NCI-H2029 treated with DMSO at 0.1 percent for 48 hours (cell line): ENCODE data around the gene PLEKHA8.
"Not testable (repeated sequence)": the region's sequence is repeated elsewhere in the genome, so short reads cannot be mapped to it uniquely, and the experiment has no call there.

Experiments used
- DNase-seq: peaks from one replicate; lab custom pipeline; 2025; lab: John Stamatoyannopoulos, UW

The PLEKHA8 gene

DNA sequence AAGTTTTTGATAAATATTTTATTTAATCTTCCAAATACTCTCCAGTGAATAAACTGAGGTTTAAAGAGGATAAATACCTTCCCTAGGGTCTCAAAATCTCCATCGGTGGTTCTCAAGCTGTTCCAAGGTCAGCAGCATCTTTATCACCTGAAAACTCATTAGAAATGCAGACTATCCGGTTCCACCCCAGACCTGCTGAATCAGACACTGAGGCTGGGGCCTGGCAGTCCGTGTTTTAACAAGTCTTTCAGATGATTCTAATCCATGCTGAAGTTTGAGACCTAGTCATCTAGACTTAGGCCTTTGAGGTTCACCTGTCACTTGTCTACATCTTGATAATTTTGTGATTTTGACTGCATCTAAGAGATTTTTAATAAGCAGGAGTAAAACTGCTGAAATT, 37.5 kb downstream of the PLEKHA8 start:
- no peak for DNase-seq

DNA sequence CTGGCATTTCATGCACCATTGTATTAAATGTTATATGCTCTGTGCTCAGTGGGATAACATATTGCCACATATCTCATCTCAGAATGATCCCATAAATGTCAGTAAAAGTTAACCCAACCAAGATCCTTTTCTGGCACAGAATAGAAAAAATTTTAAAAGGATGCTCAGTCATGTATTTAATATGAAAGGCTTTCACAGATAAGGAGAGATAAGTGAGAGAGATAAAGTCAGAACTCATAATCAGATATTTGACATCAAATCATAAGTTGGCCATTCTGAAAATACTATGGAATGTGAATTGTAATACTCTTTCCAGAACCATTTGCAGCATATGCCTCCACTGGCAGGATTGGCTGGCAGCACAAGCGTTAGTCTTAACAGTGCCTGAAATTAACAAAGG, 38.5 kb downstream of the PLEKHA8 start:
- no peak for DNase-seq

DNA sequence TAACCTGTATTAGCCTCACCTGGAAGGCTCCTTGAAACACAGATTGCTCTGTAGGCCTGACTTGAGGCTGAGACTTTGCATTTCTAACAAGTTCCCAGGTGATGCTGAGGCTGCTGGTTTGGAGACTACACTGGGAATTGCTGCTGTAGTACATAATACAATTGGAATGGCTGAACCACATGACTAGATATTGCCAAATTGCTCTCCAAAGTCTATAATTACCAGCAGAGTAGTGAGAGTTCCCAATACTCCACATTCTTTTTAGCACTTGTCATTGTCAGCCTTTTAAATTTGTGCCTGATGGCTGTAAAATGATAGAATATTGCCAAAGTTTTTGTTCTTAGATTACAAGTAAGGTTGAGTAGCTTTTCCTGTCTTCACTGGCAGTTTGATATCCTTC, 39.9 kb downstream of the PLEKHA8 start:
- DNase-seq: no peak

DNA sequence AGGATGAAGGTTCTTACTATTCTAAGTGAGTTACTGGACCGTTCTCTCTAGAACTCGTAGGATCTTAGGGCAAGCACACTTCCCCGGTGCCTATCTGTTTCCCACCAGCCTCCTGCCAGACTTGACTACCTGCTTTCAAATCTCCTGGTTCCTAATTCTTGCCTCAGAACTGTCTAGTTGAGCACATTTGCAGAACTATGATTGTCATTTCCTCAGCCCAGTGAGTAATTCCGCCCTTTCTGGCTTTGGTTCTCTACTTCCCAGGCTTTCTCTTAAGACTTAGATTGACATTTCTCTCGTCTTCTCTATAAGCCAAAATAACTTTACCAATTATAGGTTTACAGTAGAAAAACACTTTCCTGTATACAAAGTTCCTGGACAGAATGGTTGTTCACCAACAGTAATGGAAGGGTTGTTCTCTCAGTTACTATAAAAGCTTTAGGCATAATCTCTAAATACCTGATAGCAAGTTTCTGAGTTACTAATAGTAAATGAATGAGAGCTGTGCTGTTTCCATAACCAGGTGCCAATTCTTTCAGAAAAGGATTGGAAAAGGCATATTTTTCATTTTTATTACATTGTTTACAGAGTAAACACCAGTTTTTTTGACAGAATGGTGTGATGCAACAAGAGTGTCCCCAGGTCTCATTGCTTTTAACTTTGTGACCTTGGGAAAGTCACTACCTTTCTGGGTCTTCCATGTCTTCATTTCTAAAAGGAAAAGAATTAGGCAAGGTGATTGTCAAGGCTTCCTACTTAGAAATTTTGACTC, 41.1 kb downstream of the PLEKHA8 start:
- DNase-seq: no peak

DNA sequence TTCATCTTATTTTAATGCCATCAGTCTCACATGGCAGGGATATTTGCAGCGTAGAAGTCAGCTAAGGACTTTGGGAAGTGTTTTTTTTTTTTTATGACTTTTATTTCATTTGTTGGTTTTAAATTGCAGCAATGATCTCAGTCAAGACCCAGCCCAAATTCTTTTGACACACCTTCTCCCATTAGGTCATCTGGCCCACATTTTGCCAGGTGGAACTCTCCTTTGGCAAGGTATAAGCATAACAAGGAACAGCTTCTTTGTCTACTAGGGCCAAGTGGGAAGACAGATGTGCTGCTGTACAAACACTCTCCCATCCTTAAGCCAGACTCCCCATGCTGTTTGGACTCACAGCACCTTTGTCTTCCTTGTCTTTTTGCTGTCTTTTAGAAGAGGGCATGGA, 41.8 kb downstream of the PLEKHA8 start:
- peak; percentile 21 for DNase-seq

DNA sequence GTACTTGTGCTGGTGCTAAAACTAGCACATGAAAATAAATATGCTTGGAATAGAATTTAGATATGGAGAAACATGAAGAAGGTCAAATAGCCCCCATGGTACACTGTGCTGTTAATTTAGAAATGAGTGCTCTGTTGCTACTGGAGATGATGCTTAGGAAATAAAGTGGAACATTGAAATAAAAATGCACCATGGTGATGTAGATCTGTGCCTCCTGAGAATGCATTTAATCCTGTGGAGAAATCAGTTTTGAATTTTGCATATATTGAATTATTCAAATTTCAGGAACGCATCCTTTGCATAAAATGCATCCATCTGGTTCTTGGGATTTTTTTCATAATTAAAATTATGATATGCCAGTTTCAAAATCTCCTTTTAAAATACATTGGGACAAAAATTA, 44.5 kb downstream of the PLEKHA8 start:
- DNase-seq: no peak

DNA sequence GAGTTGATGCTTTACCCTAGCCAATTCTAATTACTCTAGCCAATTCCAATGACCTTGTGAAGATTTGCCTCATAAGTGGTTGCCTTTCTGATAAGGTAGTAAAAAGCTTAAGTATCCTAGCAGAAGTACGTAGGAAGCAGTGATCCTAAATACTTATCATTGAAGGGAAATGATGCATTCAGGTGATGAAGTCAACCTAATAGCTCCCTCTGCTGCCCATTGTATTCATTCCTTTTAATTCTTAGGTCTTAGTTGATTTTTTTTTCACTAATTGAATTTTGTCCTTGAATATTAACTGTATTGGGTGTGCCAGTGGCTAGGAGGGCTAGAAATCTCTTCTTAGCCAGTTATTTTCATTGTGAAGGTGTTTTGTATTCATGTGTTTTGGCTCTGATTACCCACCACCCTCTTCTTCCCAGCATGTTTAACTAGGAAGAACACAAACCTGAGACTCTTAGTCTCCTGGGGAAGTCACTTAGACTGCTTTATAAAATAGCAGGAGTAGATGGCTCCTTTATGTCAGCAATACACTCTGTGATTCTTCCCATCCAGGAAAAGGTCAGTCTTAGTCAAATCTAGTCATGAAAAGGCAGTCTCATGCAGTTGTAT, 46.3 kb downstream of the PLEKHA8 start:
- peak; percentile 10 for DNase-seq

DNA sequence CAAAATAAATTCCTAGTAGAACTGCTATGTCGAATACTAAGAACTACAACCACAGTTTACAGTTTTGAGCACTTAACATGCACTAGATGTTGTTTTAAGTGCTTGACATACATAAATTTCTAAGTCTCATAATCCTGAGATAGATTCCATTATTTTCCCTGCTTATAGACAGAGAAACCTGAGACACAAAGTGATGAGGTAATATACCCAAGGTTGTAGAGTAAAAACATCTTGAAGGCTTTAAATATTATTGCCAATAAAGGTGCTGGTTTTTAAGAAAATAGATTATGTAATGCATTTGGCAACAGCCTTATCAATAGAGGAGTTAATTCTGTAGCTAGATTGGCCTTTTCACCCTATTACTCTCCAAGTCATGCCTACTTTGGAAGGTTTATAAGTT, 48.2 kb downstream of the PLEKHA8 start:
- DNase-seq: no peak

DNA sequence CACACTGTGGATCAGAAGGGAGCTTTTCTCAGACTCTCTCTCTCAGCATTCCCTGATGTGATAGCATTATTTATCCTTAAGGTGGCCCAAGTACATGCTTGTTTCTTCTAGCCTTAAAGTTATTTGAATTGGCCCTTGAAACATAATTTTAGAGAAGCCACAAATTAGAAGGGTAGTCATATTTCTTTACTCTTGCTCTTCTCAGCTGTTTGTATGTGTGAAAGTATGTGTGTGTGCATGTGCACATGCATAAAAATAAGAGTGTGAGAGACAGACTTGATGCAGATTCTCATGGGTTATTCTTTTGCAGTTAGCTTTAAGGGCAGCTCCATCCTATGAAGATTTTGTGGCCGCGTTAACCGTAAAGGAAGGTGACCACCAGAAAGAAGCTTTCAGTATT, 50.1 kb downstream of the PLEKHA8 start:
- no peak for DNase-seq

DNA sequence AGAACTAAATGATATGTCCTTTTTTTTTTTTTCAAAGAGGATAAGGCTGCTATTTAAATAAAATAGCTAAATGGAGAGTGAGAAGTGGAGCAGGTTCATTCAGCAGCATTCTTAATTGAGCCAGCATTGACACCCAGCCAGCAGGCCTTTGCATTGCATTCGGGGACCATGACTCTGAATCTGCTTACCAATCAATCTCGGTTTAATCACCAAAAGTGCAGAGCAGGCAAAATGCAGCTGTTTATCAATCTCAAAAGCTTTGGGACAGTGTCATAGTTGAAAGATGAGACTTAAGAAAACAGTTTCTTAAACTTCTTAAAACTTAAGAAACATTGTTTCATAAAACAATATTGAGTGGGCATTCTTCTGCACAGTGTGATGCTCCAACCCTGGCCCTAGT, 51.7 kb downstream of the PLEKHA8 start:
- no peak for DNase-seq

DNA sequence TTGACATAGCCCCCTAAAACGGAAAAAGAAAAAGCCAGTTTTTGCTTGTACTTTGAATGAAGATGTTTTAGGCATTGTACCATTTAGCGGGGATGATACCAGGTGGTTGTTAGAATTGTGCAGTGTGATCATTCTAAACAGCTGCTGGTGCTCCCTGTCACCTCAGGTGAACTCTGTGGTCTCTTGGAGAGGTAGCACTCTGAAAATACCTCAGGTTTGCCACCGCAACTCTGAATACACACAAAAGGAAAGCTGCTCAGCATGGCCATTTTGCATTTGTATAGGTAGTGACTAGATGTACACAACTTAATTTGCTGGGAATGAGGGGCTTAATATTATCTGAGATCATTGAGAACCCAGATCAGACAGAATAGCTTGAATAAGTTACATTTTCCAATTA, 52.6 kb downstream of the PLEKHA8 start:
- DNase-seq: no peak

DNA sequence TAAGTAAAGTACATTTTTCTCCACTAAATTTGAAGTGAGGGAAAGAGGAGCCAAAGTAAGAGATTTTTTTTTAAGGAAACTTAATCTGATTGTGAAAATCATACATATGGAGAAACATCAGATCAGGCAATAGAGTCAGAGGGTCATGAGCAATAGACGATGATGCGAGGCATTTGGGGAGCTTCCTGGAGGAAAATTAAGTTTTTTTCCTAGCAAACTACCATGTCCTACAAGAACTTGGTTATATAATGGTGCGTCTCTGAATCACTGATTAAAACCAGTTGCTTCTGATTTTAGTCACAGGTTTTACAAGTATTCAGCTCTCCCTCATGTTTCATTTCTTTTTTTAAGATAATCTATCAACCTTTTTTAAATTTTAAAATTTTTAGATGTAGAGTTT, 54.5 kb downstream of the PLEKHA8 start:
- DNase-seq: no peak

DNA sequence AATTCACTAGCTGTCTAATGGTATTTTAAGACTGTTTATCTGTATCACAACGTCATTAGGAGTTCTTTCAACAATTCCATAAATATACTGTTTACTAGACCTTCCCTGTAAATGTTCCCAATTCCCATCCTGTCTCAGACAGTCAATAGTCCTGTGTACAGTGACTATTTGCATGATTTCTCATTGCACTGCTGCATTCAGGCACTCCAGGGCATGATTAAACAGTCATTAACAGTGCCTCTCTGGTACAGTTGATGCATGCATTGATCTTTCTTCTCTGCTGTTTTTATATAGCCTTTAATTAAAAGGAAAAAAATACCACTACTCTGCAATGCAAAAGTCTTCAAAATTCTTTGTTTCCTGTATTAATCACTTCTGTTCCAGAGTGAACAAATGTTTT, 55.1 kb downstream of the PLEKHA8 start:
- no peak for DNase-seq

DNA sequence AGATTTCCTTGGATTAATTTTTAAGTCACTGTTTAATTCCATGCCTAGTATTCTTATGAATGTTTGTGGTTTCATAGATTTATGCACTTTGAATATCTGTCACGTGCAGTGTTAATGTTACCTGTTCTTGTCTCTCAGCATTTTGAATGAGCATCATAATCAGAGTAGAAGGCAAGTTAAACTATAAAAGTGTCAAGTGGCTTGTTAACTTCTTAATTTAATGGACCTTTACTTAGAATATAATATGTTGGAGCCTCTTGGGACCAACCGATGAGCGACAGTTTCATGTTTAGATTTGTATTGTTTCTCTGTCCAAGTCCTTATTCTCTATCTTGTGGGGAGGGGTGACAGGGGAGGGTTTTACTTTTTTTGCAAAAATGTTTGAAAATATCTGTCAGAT, 56.0 kb downstream of the PLEKHA8 start:
- no peak for DNase-seq

DNA sequence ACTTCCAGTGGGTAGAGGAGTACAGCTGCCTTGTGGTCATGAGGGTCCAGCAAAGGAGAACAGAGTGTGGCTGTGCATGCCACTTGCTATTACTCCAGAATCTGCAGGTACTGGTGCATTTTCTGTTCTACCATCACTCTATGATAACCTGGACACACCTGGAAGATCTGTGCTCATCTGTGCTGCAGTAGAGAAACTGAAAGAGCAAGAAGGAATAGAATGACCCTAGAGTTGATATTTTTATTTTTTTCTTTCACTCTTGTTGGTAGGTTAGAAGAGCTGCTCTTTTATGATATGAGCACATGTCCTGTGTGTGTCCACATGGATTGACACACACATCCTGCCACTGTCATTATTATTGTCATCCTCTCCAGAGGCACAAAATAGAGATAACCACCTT, 58.3 kb downstream of the PLEKHA8 start:
- DNase-seq: no peak

DNA sequence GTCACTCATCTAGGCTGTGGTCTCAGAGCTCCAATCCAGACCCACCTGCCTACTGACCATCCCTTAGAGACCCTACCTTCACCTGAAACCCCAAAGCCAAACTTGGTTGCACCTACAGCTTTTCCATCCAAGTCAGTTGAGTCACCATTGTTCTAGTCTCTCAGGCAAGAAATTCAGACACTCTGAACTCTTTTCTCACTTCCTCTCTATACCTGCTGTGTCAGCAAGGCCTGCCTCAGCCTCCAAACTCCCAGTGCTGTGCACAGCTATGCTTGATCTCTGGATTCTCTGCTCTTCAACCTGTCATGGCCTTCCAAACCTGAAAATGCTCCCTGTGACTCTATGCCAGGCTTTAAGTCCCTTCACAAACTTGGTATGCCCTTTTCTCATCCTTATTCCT, 59.2 kb downstream of the PLEKHA8 start:
- DNase-seq: no peak

DNA sequence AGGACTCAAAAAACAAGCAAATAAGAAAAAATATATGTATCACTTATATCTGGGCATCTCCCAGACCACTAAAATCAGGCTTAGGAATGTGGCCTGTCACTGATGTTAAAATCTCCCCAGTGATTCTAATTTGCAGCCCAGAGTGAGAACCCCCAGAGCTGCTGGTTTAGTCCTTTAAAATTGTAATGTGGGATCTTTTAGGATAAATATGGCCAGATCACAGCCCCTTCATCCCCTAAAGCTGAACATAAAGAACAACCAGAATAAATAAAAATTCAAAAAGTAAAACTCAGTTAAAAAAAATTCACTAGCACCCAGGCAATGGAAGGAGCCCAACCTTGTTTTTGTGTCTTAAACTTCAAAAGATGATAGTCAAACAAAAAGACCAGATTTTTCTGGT, 60.1 kb downstream of the PLEKHA8 start:
- no peak for DNase-seq

DNA sequence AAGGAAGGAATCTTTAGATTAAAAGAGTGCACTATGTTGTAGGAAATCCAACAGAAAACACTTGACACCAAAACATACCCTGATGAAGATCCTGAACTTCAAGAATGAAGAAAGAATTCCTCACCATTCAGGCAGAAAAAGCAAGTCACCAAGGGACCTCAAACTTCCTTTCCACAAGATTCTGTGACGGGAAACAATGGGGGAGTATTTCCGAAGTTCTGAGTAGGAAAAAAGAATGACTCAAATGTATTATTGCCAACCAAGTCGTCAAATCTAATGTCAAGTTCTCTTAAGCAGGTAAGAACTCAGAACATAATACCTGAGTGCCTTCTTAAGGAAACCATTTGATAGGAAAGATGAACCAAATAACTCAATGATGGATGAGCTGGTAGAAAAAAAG, 61.9 kb downstream of the PLEKHA8 start:
- no peak for DNase-seq

DNA sequence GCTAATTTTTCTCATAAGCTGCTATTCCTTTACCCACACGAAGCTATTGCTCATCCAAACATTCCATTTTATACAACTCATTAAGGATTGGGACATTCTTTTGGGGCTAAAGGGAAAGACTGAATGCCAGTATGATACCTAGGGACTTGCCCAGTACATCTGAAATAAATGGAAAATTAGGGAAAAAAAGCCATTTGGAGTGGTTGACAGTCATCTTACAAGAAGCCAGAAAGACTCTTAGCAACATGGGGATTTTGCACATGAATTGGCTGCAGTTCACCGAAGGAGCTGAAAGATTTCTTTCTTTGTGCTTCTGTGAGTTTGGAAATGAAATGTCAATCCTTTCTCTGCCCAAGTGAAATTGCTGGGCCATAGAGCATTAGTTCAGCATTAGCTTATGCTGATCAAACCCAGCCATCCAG, 63.3 kb downstream of the PLEKHA8 start:
- DNase-seq: no peak

DNA sequence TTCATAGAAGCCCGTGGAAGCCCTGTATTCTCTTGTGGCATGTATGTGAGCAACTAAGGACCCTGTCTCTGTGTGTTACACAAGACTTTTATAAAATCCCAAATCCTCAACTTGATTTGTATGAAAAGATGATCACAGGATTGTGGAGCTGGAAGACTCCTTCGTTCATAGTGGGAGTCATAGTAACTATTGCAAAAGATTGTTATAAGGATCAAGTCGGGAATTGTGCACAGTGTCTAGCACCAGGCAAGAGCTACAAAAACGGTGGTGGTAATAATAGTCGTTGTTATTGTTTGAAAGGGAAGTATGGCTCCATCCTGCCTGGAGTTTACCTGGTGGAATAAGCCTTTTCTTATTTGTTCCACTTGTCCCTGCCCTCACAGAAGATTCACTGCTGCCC, 63.8 kb downstream of the PLEKHA8 start:
- no peak for DNase-seq

DNA sequence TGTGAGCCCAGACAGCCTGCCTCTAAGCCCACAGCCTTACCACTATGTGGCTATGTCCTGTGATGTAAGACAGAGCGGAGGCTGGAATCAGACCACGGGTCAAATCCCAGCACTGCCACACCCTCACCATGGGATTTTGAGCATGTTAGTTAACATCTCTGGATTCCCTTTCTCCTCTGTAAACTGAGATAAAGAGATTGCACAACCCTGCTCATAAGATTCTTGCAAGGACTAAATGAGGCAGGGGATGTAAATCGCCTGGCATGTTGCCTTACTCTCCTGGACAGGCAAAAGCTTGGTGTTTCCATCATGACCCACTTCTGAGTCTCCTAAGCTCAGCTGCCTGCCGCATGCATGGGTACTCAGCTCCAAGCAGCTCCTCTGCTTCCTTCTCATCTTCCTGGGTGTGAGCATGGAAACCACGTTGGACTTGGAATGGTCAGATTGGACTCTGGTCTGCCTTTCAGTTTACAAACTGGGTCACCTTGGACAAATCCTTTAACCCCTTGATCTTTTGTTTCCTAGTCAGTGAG, 65.3 kb downstream of the PLEKHA8 start:
- no peak for DNase-seq

DNA sequence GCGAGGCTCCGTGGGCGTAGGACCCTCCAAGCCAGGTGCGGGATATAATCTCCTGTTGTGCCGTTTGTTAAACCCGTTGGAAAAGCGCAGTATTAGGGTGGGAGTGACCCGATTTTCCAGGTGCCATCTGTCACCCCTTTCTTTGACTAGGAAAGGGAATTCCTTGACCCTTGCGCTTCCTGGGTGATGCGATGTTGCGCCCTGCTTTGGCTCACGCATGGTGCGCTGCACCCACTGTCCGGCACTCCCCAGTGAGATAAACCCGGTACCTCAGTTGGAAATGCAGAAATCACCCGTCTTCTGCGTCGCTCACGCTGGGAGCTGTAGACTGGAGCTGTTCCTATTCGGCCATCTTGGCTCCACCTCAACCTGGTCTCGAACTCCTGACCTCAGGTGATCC, 70.4 kb downstream of the PLEKHA8 start:
- DNase-seq: not testable (repeated sequence)

DNA sequence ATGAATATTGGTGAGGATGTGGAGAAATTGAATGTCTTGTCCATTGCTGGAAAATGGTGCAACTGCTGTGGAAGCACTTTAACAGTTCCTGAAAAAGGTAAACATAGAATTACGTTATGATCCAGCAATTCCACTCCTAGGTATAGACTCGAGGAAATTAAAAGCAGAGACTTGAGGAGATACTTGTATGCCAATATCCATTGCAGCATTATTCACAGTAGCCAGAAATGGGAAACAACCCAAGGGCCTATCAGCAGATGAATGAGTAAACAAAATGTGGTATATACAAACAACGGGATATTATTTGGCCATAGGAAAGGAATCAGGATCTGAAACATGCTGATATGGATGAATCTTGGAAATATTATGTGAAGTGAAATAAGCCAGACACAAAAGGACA, 74.1 kb downstream of the PLEKHA8 start:
- DNase-seq: no peak

DNA sequence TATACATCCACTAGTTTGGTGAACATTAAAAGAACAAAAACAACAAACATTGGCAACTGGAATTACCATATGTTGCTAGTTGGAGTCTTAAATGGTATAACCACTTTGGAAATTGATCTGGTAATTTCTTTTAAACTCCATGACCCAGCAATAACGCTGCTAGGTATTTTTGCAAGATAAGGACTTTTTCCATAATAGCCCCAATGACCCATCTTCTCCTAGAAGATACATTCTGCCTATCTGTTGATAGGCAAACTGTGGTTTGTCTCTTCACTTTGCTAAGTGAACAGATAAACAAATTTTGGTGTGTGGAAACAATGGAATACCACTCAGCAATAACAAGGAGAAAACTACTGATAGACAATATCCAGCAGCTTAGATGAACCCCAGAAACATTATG, 75.9 kb downstream of the PLEKHA8 start:
- DNase-seq: no peak
